Neural progenitor cell (in vitro differentiated cells): ENCODE data around the gene RPS6KA3.

Experiments used
- CTCF ChIP-seq: fragments of 200-600 bp; sonication (generic); IDR thresholded peaks from 2 replicates; pipeline ENCODE4 v1.5.1; 2017; ENCODE audit warnings: antibody characterized with exemption, mild to moderate bottlenecking
- EZH2 ChIP-seq: fragments of 200-600 bp; sonication (generic); IDR thresholded peaks from 2 replicates; pipeline ENCODE4 v1.6.1; 2017; ENCODE audit warnings: antibody characterized with exemption, mild to moderate bottlenecking, moderate library complexity
- EZH2phosphoT487 ChIP-seq: fragments of 200-600 bp; sonication (generic); IDR thresholded peaks from 2 replicates; pipeline ENCODE4 v1.6.1; 2017; ENCODE audit warnings: antibody characterized with exemption

GRCh38 chrX:20217271-20217670 is 49.4 kb downstream of the RPS6KA3 start:
- TF ChIP-seq CTCF (no peak), EZH2phosphoT487 (no peak), EZH2 (no peak)
